Activated CD4-positive, alpha-beta T cell treated with anti-CD3 and anti-CD28 coated beads, Interleukin-10, Interleukin-2, amounts not matched to agents 100 ng/mL and 50 ng/mL, durations not matched to agents 16 hours and 8 hours (primary cell): ENCODE data around the gene HMOX2.

Experiments used
- DNase-seq: peaks from one replicate; pipeline ENCODE4 v3.0.0-alpha.2; 2020

HMOX2 gene

DNA sequence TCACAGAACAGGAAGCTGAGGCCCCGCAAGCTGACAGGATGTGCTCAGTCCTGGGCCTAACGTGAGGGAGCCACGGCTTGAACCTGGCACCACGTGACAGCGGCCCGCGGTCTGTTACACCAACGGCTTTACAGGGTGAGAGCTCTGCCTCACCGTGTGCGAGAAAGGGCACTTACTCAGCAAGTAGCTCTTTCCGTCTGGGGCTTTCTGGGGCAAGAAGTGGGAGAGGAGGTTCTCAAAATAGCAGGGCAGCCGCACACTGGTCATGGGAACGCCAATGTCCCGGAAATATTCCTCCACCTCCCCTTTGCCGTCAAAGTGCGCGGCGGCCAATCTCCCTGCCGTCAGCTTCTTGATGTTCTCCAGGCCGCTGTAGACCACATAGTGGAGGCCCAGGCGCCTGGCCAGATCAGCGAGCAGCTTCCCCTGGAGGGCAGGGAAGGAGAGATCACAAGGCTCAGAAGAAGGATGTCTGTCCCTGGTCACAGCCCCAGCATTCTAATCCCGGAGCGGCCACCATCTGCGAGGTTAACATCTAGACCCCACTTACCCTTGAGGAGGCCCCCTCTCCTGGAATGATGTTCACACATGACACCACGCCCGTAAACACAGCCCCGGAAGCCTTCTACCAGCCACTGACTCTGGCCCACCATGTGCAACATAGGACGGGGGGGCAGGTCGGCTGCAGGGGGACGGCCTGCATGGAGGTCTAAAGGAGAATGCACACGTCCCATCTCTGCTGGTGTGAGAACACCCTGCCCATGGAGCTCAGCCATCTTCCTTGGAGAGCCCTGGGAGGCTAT lies 10.0 kb upstream of the HMOX2 start:
- DNase-seq: peak; percentile 74

DNA sequence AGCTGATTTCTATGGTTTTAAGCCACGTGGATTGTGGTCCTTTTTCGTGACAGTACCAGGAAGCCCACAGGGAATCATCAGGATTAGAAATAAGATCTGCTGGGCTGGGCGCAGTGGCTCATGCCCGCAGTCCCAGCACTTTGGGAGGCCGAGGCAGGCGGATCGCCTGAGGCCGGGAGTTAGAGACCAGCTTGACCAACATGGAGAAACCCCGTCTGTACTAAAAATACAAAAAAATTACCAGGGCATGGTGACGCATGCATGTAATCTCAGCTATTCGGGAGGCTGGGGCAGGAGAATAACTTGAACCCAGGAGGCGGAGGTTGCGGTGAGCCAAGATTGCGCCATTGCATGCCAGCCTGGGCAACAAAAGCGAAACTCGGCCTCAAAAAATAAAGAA lies 8.3 kb upstream of the HMOX2 start:
- no peak for DNase-seq

DNA sequence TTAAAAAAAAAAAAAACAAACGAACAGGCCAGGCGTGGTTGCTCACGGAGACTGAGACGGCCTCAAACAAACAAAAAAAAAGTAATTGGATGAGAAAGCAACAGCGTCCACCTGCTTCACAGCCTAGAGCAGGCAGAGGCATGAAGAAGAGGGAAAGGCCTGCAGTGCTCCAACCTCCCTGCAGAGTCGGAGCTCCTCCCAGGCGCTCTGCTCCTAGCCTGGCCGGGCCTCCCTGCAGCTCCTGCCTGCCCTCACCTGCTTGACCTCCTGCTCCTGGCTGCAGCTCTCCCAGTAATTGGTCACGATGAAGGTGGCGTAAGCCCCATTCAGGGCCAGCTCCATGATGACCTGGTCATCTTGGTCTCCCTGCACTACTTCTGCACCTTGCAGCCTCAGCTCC lies 7.2 kb upstream of the HMOX2 start:
- no peak for DNase-seq

DNA sequence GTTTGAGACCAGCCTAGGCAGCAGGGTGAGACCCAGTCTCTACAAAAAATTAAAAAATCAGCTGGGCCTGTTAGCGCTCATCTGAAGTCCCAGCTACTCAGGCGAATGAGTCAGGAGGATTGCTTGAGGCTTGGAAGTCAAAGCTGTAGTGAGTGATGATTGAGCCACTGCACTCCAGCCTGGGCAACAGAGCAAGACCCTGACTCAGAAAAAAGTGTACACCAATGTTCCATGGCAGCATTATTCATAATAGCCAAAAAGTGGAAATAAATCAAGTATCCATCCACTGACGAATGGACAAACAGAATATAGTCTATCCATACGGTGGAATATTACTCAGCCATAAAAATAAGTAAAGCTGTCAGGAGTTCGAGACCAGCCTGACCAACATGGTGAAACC lies 4.3 kb upstream of the HMOX2 start:
- DNase-seq: no peak

GRCh38 chr16:4472880-4473279 lies 3.3 kb upstream of the HMOX2 start:
- DNase-seq: no peak

GRCh38 chr16:4474192-4474961 lies 1.8 kb upstream of the HMOX2 start, which contains the start of gene NMRAL1:
NMRAL1 (minus strand) TSS chr16:4474625; CDS start chr16:4474132, 493 bp downstream.
- peak; percentile 97 for DNase-seq

DNA sequence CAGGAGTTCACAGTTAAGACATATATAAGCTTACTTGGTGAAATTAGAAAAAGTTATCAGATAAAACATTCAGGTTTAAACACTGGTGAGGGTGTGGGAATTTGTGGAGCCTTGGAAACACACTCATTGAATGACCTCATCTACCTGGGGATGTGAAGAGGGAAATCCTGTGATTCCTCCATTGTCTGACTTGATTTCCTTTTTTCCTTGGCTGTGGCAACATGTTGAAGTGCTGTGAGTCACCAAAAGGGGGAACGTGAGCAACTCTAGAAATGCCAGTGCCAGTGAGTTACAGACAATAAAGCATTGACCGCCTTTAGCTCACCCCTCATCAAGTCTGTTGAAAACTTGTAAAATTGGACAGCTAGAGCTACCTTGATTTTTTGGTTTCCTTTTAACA lies 1.8 kb downstream of the HMOX2 start:
- peak; percentile 51 for DNase-seq

- no peak for DNase-seq
Observed at GRCh38 chr16:4481526-4481925, 5.3 kb downstream of the HMOX2 start.

GRCh38 chr16:4481963-4482362 lies 5.8 kb downstream of the HMOX2 start:
- no peak for DNase-seq

DNA sequence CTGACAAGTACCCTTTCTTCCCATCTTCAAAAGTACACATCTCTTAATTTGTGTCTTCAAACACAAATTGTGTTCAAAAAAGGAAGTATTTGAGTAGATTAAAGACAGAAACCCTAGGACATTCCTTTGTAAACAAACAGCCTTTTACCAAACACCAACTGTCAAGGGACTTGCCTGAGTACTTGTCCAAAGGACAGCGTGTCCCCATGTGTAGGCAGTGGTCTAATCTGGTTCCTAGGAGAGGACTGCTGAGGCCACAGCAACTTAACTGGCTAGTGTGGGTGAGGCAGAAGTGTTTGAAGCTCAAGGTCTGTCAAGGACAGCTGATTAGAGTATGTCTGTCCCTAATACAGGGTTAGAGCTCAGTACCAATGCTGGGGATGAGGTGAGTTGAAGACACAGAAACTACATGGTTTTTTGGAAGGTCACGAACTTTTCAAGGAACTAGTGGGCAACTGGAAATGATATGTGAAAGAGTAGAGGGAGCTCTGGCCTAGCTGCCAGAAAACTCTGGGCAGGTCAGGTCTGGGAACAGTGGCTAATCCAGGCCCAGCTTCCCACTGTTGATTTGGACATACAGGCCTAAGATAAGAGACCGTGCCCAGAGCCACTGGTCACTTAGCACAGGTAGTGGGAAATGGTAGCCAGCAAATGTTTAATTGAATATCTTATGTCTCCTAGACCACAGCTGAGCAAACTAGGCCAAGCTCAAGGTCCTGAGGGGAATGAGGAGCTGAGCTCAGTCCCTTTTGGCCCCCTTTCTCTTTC lies 10.1 kb downstream of the HMOX2 start:
- DNase-seq: no peak

- no peak for DNase-seq
Observed at GRCh38 chr16:4487955-4488498, 11.8 kb downstream of the HMOX2 start.

GRCh38 chr16:4488499-4488967 lies 12.3 kb downstream of the HMOX2 start:
- DNase-seq: peak; percentile 28

DNA sequence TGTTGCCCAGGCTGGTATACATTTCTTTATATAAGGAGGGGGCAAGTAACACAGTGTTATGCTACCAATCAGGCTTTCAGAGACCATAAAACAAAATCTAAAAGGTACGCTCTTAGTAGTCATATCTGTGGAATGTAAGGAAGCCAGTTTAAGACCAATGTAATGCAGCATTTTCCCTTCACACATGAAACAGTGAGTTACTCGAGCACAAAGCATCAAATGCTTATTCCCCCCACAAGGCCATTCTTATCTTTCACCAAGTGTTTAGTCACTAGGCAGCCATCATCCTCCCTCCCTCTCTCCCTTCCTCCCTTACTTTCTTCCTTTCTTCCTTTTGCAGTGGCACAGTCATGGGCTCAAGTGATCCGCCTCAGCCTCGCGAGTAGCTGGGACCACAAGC lies 12.8 kb downstream of the HMOX2 start:
- DNase-seq: no peak

- no peak for DNase-seq
Observed at GRCh38 chr16:4491898-4492297, 15.7 kb downstream of the HMOX2 start.

GRCh38 chr16:4494746-4495490 lies 18.7 kb downstream of the HMOX2 start:
- no peak for DNase-seq

- no peak for DNase-seq
Observed at GRCh38 chr16:4495766-4496165, 19.6 kb downstream of the HMOX2 start.

- DNase-seq: peak; percentile 48
Observed at GRCh38 chr16:4496305-4496704, 20.1 kb downstream of the HMOX2 start.

GRCh38 chr16:4498546-4499195 lies 22.5 kb downstream of the HMOX2 start:
- DNase-seq: no peak

- DNase-seq: no peak
Observed at GRCh38 chr16:4499196-4499555, 23.0 kb downstream of the HMOX2 start.

DNA sequence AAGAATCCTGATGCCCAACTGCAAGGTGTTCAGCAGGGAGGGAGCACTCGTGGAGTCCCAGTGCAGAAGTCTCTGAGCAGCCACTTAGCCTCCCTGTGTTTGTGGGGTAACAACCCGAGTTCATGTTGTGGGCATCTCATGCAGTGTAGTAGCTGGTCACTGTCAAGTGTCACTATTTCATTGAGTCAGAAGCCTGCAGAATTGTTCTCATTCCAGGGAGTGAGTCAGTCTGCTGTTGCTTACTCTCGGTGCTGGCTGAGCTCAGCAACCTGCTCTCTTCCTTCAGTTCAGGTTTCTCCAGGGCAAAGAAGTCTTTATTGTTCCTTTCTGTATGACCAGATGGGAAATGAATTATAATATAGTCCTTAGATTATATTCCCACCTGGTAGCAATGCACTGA lies 24.1 kb downstream of the HMOX2 start:
- peak; percentile 49 for DNase-seq

DNA sequence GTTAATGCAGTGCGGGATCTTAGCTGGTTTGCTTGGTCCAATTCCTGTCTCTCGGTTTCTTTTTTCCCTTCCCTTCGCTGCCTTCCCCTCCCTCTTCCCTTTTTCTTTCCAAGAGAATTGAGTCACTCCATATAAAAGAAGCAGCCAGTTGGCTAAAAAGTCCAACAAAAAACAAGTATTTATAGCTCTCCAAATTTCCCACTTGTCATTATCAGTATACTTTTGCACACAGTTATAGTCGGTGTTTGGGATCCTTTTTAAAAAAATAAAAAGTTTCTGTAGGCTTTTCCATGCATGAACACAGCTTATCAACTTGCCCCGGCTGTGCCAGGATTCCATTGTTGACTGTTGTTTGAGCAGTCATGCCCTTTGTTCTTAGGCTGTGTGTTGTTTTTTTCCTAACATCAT lies 24.9 kb downstream of the HMOX2 start:
- DNase-seq: no peak
